Testis (tissue), 2 donors: ENCODE data around the gene LRRC41.
"Not testable (repeated sequence)": the region's sequence is repeated elsewhere in the genome, so short reads cannot be mapped to it uniquely, and the experiment has no call there.

Source experiments
- POLR2A ChIP-seq: fragments of 450-650 bp; IDR thresholded peaks from one replicate; pipeline ENCODE4 v1.6.1; 2017; ENCODE audit warnings: antibody characterized with exemption, mild to moderate bottlenecking, moderate library complexity
- TF ChIP-seq, protein P1 (sequence below), 3 experiments: fragments of 450-650 bp in 2 of 3; fragments of 200-600 bp in 1 of 3; sonication (generic) in 1 of 3; IDR thresholded peaks; one replicate each; pipeline ENCODE4 v1.5.1; 2016 to 2019; ENCODE audit warnings: antibody characterized with exemption in 3 of 3, mild to moderate bottlenecking in 2 of 3, moderate library complexity in 1 of 3

- TF ChIP-seq, protein P1, sequence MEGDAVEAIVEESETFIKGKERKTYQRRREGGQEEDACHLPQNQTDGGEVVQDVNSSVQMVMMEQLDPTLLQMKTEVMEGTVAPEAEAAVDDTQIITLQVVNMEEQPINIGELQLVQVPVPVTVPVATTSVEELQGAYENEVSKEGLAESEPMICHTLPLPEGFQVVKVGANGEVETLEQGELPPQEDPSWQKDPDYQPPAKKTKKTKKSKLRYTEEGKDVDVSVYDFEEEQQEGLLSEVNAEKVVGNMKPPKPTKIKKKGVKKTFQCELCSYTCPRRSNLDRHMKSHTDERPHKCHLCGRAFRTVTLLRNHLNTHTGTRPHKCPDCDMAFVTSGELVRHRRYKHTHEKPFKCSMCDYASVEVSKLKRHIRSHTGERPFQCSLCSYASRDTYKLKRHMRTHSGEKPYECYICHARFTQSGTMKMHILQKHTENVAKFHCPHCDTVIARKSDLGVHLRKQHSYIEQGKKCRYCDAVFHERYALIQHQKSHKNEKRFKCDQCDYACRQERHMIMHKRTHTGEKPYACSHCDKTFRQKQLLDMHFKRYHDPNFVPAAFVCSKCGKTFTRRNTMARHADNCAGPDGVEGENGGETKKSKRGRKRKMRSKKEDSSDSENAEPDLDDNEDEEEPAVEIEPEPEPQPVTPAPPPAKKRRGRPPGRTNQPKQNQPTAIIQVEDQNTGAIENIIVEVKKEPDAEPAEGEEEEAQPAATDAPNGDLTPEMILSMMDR (IDR thresholded peaks at IDR 0.05), result not testable (repeated sequence)
- TF ChIP-seq POLR2A, result not testable (repeated sequence)
These were observed 26.4 kb upstream of the LRRC41 start for GRCh38 chr1:46329807-46330206.
